GM23248 (cell line): ENCODE measurements around the gene SYNE3.

Source experiments
- EZH2 ChIP-seq: fragments of 200-600 bp; sonication (generic); IDR thresholded peaks from 2 replicates; pipeline ENCODE4 v1.6.1; 2018; ENCODE audit warnings: antibody characterized with exemption, mild to moderate bottlenecking; ENCODE audit not compliant: insufficient read depth, poor library complexity, severe bottlenecking
- EZH2phosphoT487 ChIP-seq: fragments of 200-600 bp; sonication (generic); IDR thresholded peaks from 2 replicates; pipeline ENCODE4 v1.6.1; 2018; ENCODE audit warnings: antibody characterized with exemption, moderate library complexity, mild to moderate bottlenecking, low read depth; ENCODE audit not compliant: insufficient read depth

DNA sequence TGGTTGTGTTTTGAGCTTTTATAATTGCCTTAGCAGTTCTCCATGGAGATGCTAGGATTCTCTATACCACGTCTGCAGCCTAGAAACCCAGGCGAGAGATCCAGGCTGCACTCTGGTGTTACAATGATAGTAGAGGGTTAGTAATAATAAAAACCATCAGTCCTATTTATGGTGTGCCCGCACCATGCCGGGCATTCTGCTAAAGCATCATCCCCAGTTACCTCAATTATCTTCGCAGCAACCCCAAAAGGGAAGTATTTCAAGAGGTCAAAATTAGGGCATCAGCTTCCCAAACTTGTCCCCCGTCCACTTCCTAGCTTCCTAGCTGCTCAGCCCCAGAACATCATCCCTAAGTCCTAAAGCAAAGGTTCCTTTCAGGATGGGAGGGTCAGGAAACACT, 3.2 kb downstream of the SYNE3 start:
- TF ChIP-seq EZH2 (no peak), EZH2phosphoT487 (no peak)
